Lower leg skin (tissue), 4 donors: ENCODE data around the gene TMEM260. TPM values are rescaled to one million over a fixed set of nuclear protein-coding genes. Genes with fewer than 3 reads are reported as not detected.

Source experiments
- DNase-seq, 2 donors: peaks; one replicate each; pipeline ENCODE4 v3.0.0-alpha.2; 2019; ENCODE audit warnings: low spot score in 2 of 2
- H3K4me3 ChIP-seq: fragments of 200-600 bp; sonication (generic); 2 replicates; pipeline ENCODE4 v1.5.1; 2017; ENCODE audit warnings: mild to moderate bottlenecking, low read depth; ENCODE audit not compliant: poor library complexity, severe bottlenecking
- POLR2A ChIP-seq, 2 donors: fragments of 450-650 bp; IDR thresholded peaks; one replicate each; pipeline ENCODE4 v1.6.1; 2016 to 2017; ENCODE audit warnings: antibody characterized with exemption in 2 of 2, mild to moderate bottlenecking in 1 of 2, moderate library complexity in 1 of 2
- WGBS, 2 donors: methylation state at CpG; one replicate each; pipeline ENCODE4 v1.1.5; 2018; 5-methylcytosine and 5-hydroxymethylcytosine counted together
- intact Hi-C: fragments of 100-400 bp; cut with DNase I; formaldehyde crosslinking; loops from one replicate; pipeline ENCODE4 v1.15.0; 2023; ENCODE audit warnings: low total_unique reads
- total RNA-seq, 4 donors: library from RNA; depleted of rRNA; stranded (reverse); fragments of >200 nt; gene quantifications; one replicate each; pipeline ENCODE4 v1.1.0, GENCODE V29; 2016
- TF ChIP-seq, protein P1 (sequence below), 3 donors: fragments of 450-650 bp; IDR thresholded peaks; one replicate each; pipeline ENCODE4 v1.5.1; 2016; ENCODE audit warnings: antibody characterized with exemption in 3 of 3, mild to moderate bottlenecking in 3 of 3, moderate library complexity in 2 of 3

TMEM260 gene
- total RNA-seq, 4 donors from 2014 or later: 11.9 to 33.9 (median 22.1) TPM

DNA sequence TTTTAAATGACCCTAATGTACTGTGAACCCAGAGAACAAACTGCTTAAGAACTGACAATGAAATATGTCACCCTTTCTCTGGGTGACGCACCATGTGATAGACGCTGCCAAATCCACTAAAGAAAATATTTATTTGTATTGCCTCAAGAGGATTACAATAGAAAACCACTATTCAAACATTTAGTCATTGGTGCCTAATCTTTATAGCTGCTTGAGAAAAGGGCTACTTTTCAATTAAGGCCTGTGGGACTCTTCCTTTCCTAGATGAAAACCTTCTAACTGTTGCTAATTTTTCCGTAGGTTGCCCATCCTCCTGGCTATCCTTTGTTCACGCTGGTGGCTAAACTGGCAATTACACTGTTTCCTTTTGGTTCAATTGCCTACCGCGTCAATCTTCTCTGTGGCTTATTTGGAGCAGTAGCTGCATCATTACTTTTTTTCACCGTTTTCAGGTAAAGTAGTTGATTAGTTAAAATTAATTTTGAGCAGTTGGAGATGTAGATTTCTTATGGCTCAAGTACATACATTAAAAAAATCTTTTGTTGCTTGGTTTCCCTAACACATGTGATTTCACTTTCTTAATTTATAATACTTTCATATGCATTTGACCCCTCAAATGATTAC is 6.0 kb downstream of the TMEM260 start:
- TF ChIP-seq, protein P1, sequence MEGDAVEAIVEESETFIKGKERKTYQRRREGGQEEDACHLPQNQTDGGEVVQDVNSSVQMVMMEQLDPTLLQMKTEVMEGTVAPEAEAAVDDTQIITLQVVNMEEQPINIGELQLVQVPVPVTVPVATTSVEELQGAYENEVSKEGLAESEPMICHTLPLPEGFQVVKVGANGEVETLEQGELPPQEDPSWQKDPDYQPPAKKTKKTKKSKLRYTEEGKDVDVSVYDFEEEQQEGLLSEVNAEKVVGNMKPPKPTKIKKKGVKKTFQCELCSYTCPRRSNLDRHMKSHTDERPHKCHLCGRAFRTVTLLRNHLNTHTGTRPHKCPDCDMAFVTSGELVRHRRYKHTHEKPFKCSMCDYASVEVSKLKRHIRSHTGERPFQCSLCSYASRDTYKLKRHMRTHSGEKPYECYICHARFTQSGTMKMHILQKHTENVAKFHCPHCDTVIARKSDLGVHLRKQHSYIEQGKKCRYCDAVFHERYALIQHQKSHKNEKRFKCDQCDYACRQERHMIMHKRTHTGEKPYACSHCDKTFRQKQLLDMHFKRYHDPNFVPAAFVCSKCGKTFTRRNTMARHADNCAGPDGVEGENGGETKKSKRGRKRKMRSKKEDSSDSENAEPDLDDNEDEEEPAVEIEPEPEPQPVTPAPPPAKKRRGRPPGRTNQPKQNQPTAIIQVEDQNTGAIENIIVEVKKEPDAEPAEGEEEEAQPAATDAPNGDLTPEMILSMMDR (IDR thresholded peaks at IDR 0.05): no peak
- TF ChIP-seq POLR2A (IDR thresholded peaks at IDR 0.05): no peak
- no peak overlapping the region for H3K4me3 ChIP-seq
- 80 to 87% methylated on average over 7 of the region's 7 CpGs for WGBS, 2 donors
- DNase-seq: no peak
- intact Hi-C loops: no loop called here

DNA sequence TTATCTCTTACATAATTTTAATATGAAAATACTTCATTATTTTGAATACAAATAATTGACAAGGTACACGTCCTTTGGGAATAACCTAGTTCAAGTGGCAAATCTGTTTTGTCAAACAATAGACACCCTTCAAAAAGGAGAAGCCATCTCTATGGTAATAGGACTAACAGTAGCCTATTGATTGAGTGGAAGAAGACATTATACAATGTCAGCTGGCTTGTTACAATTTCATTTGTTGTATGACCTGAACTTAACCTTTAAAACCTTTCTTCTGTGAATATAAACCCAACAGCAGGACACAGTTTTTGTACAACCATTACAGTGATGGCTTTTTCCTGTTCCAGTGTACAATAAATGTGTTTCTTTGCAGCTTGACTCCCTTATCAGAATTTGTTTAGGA is 8.1 kb downstream of the TMEM260 start:
- DNase-seq: no peak
- 85 to 87% methylated on average over 1 of the region's 1 CpG for WGBS, 2 donors
- TF ChIP-seq, protein P1 (IDR thresholded peaks at IDR 0.05): no peak
- TF ChIP-seq POLR2A (IDR thresholded peaks at IDR 0.05): no peak
- no peak overlapping the region for H3K4me3 ChIP-seq
- intact Hi-C loops: no loop called here

DNA sequence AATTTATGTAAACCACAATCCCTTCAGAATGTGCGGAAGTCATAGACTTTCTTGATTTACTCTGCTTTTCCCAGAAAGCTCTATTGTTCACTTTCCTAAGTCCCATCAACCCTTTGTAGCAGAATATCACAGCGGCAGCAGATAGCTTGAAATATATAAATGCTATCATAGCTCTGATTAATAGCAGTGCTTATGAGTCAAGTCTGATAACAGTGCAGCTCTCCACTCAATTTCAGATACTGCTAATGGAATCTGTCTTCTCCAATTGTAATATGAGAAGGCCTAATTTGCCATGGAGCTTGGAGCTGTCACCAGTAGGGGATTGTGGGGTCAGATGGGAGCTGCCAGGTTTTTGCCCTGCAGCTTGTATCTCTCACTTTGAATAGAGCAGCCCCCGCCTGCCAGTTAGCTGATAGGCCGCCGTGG is 10.9 kb downstream of the TMEM260 start:
- TF ChIP-seq, protein P1 (IDR thresholded peaks at IDR 0.05): no peak
- no peak for TF ChIP-seq POLR2A (IDR thresholded peaks at IDR 0.05)
- WGBS, 2 donors: 85 to 93% methylated on average over 5 of the region's 5 CpGs
- DNase-seq: no peak
- no peak overlapping the region for H3K4me3 ChIP-seq
- intact Hi-C loops: no loop called here

DNA sequence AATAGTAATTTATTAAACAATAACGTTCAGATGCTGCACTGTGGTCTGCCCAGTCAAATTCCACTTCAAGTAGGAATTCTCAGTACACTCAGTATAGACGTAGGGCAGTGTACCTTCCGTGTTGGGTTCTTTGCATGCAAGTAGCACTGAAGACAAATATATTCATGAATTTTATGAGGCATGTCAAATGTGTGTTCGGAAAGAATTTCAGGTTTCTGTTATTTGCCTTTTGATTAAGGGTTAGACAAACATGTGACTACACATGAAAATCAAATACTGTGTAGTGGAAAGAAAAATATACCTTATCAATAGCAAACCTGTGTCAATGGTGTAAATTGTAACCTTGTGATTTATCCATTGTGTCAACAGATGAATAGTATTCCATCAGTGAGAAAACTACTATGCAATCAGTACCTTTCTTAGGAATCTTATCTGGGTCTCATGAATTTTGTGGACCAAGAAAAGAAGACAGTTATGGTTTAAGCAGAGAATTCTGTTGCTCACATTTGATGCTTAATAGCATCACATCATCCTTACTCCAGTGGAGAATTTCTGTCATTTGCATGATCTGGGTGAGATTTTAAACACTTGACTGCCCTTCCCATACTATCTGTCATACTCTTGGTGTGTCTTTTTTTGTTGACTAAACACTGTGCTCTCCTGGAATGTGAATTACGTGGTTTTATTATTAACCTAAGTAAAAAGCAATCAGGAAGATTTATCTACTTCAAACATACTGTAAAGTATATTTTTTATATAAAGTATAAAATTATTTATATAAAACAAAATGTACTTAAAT is 13.3 kb downstream of the TMEM260 start:
- 71 to 89% methylated on average over 5 of the region's 5 CpGs for WGBS, 2 donors
- no peak overlapping the region for H3K4me3 ChIP-seq
- DNase-seq: no peak
- intact Hi-C loops: no loop called here
- TF ChIP-seq POLR2A (IDR thresholded peaks at IDR 0.05): no peak
- TF ChIP-seq, protein P1 (IDR thresholded peaks at IDR 0.05): no peak

DNA sequence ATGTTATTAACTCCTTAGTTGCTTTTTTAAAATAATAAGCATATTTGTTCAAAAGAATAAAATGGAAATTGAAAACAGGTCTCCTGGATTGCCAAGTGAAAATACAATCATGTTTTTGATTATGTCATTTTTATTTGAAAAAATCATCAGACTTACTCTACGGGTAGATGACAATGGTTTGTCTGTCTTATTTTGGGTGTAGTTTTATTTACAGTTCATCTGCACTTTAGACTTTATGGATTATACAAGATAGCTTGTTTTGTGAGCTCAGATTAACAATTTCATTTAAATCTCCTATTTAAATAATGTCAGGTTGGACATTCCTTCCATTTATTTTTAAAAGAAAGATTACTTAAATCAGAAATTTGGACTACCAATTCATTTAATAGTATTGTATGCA is 14.8 kb downstream of the TMEM260 start:
- DNase-seq: no peak
- TF ChIP-seq POLR2A (IDR thresholded peaks at IDR 0.05): no peak
- TF ChIP-seq, protein P1 (IDR thresholded peaks at IDR 0.05): no peak
- H3K4me3 ChIP-seq: no peak overlapping the region
- intact Hi-C loops: no loop called here
- WGBS, 2 donors: 67 to 71% methylated on average over 1 of the region's 1 CpG
